DMS53 (cell line): ENCODE measurements around the gene TLL1.

Experiments
- DNase-seq: peaks from one replicate; lab custom pipeline; 2025; lab: John Stamatoyannopoulos, UW

The TLL1 gene

GRCh38 chr4:165971933-165972332 lies 98.9 kb downstream of the TLL1 start:
- DNase-seq, result no peak

- no peak for DNase-seq
These were observed 99.7 kb downstream of the TLL1 start for GRCh38 chr4:165972747-165973146.

- no peak for DNase-seq
These were observed 109.9 kb downstream of the TLL1 start for GRCh38 chr4:165982934-165983333.

- no peak for DNase-seq
These were observed 114.1 kb downstream of the TLL1 start for GRCh38 chr4:165986956-165987698.

- no peak for DNase-seq
These were observed 118.5 kb downstream of the TLL1 start for GRCh38 chr4:165991325-165992180.

GRCh38 chr4:165992283-165992682 lies 119.2 kb downstream of the TLL1 start:
- no peak for DNase-seq

GRCh38 chr4:165994701-165995100 lies 121.7 kb downstream of the TLL1 start:
- no peak for DNase-seq

- DNase-seq, result no peak
These were observed 130.8 kb downstream of the TLL1 start for GRCh38 chr4:166003811-166004210.

GRCh38 chr4:166006217-166006616 lies 133.2 kb downstream of the TLL1 start:
- DNase-seq, result no peak

GRCh38 chr4:166008510-166008909 lies 135.5 kb downstream of the TLL1 start:
- no peak for DNase-seq

- no peak for DNase-seq
These were observed 139.3 kb downstream of the TLL1 start for GRCh38 chr4:166012129-166013030.

- DNase-seq, result no peak
These were observed 141.4 kb downstream of the TLL1 start for GRCh38 chr4:166014411-166014810.

- DNase-seq, result no peak
These were observed 144.8 kb downstream of the TLL1 start for GRCh38 chr4:166017804-166018203.

- no peak for DNase-seq
These were observed 146.6 kb downstream of the TLL1 start for GRCh38 chr4:166019441-166020220.

- DNase-seq, result no peak
These were observed 148.6 kb downstream of the TLL1 start for GRCh38 chr4:166021617-166022016.

GRCh38 chr4:166034965-166035364 lies 161.9 kb downstream of the TLL1 start:
- DNase-seq, result no peak

- DNase-seq, result no peak
These were observed 166.8 kb downstream of the TLL1 start for GRCh38 chr4:166039822-166040221.

GRCh38 chr4:166042510-166043055 lies 169.5 kb downstream of the TLL1 start:
- no peak for DNase-seq

- DNase-seq, result no peak
These were observed 170.8 kb downstream of the TLL1 start for GRCh38 chr4:166043801-166044200.

- no peak for DNase-seq
These were observed 171.8 kb downstream of the TLL1 start for GRCh38 chr4:166044871-166045270.

GRCh38 chr4:166045457-166045856 lies 172.4 kb downstream of the TLL1 start:
- no peak for DNase-seq
